Measurements from ENCODE around the gene GALNT4.

Gene GALNT4

GRCh38 chr12:89507015-89507824 lies 17.4 kb downstream of the GALNT4 start:
- H3K4me3 ChIP-seq (ENCODE audit: low read depth, low read length), result no peak overlapping the region
- no peak for TF ChIP-seq CTCF (IDR thresholded peaks at IDR 0.05; ENCODE audit: low read depth, low read length)

- H3K4me3 ChIP-seq (ENCODE audit: low read depth, low read length), result no peak overlapping the region
- no peak for TF ChIP-seq CTCF (IDR thresholded peaks at IDR 0.05; ENCODE audit: low read depth, low read length)
These were observed 18.5 kb downstream of the GALNT4 start for GRCh38 chr12:89506050-89506449.

GRCh38 chr12:89504560-89505346 lies 19.8 kb downstream of the GALNT4 start:
- no peak overlapping the region for H3K4me3 ChIP-seq (ENCODE audit: low read depth, low read length)
- TF ChIP-seq CTCF (IDR thresholded peaks at IDR 0.05; ENCODE audit: low read depth, low read length), result no peak

GRCh38 chr12:89501793-89502192 lies 22.8 kb downstream of the GALNT4 start:
- no peak for TF ChIP-seq CTCF (IDR thresholded peaks at IDR 0.05; ENCODE audit: low read depth, low read length)
- no peak overlapping the region for H3K4me3 ChIP-seq (ENCODE audit: low read depth, low read length)

- no peak for TF ChIP-seq CTCF (IDR thresholded peaks at IDR 0.05; ENCODE audit: low read depth, low read length)
- H3K4me3 ChIP-seq (ENCODE audit: low read depth, low read length), result no peak overlapping the region
These were observed 24.7 kb downstream of the GALNT4 start for GRCh38 chr12:89499857-89500256.

GRCh38 chr12:89497467-89497866 lies 27.1 kb downstream of the GALNT4 start:
- no peak overlapping the region for H3K4me3 ChIP-seq (ENCODE audit: low read depth, low read length)
- TF ChIP-seq CTCF (IDR thresholded peaks at IDR 0.05; ENCODE audit: low read depth, low read length), result no peak

- TF ChIP-seq CTCF (IDR thresholded peaks at IDR 0.05; ENCODE audit: low read depth, low read length), result no peak
- no peak overlapping the region for H3K4me3 ChIP-seq (ENCODE audit: low read depth, low read length)
These were observed 27.6 kb downstream of the GALNT4 start for GRCh38 chr12:89497005-89497404.
